RWPE1 (cell line): ENCODE measurements around the gene ZMYND8.
A peak's percentile ranks its signal among the peaks of the same experiment; 100 is the strongest.
"Not testable (repeated sequence)": the region's sequence is repeated elsewhere in the genome, so short reads cannot be mapped to it uniquely, and the experiment has no call there.

Experiments
- CTCF ChIA-PET: fragments of 350-600 bp; sonication (Branson Sonifier 250); formaldehyde crosslinking; extraction: SDS; loops from one replicate; lab custom pipeline; 2021; lab: Yijun Ruan, JAX
- POLR2A ChIA-PET: fragments of 400-600 bp; formaldehyde crosslinking; extraction: SDS; loops from one replicate; lab custom pipeline; 2020; ENCODE audit warnings: antibody characterized with exemption; ENCODE audit not compliant: low non-redundant PET; lab: Yijun Ruan, JAX
- DNase-seq: peaks from one replicate; pipeline ENCODE4 v3.0.0; 2012; ENCODE audit warnings: low spot score
- H3K27ac ChIP-seq: fragments of 450-650 bp; 2 replicates; pipeline ENCODE4 v1.5.1; 2017
- CTCF ChIP-seq: fragments of 450-650 bp; conservative IDR thresholded peaks from 2 replicates; pipeline ENCODE4 v1.5.1; 2017; ENCODE audit warnings: low read depth, mild to moderate bottlenecking

Gene ZMYND8

GRCh38 chr20:47356526-47357295, at the start of gene ZMYND8:
ZMYND8 (minus strand) TSS chr20:47356699; CDS start chr20:47356670, 29 bp downstream.
- peak within 1 kb of the TSS; percentile 100 for H3K27ac ChIP-seq
- TF ChIP-seq CTCF, result no peak
- ChIA-PET CTCF (interaction anchor here (0.6 to 4.1 kb wide), 6 partner anchors 23 to 97 kb away, joined by 3 to 39 read pairs (median 4); no protein-coding TSS in a partner anchor), POLR2A (interaction anchor here (0.6 to 6.7 kb wide), 3 partner anchors 36 to 147 kb away, joined by 3 to 54 read pairs (median 3); no protein-coding TSS in a partner anchor)
- DNase-seq, result peak; percentile 100

- CTCF ChIA-PET, result interaction anchor here (0.8 to 1.5 kb wide), 2 partner anchors 22 to 24 kb away, joined by 3 to 5 read pairs; no protein-coding TSS in a partner anchor
- POLR2A ChIA-PET, result interaction anchor here (0.6 kb wide), 1 partner anchor 8 kb away, joined by 6 read pairs; no protein-coding TSS in a partner anchor
- no peak overlapping the region for H3K27ac ChIP-seq
- no peak for TF ChIP-seq CTCF
- DNase-seq, result no peak
Observed at GRCh38 chr20:47405775-47406325, 49.4 kb upstream of the ZMYND8 start.

- ChIA-PET CTCF (interaction anchor here (1.0 kb wide), 1 partner anchor 17 kb away, joined by 4 read pairs; no protein-coding TSS in a partner anchor), POLR2A (no interaction called here)
- no peak overlapping the region for H3K27ac ChIP-seq
- DNase-seq, result peak; percentile 62
- TF ChIP-seq CTCF, result no peak
Observed at GRCh38 chr20:47400685-47401084, 44.2 kb upstream of the ZMYND8 start.

- CTCF ChIA-PET, result interaction anchor here (0.6 kb wide), 1 partner anchor 1821 kb away, joined by 3 read pairs; the partner anchor contains the start of gene DDX27
- DNase-seq, result no peak
- POLR2A ChIA-PET, result interaction anchor here (0.6 kb wide), 1 partner anchor 64 kb away, joined by 5 read pairs; no protein-coding TSS in a partner anchor
- TF ChIP-seq CTCF, result no peak
- H3K27ac ChIP-seq, result no peak overlapping the region
Observed at GRCh38 chr20:47397652-47398301, 41.3 kb upstream of the ZMYND8 start.

GRCh38 chr20:47396762-47397476, 40.4 kb upstream of the ZMYND8 start:
- no peak overlapping the region for H3K27ac ChIP-seq
- ChIA-PET CTCF (interaction anchor here (0.6 kb wide), 1 partner anchor 86 kb away, joined by 3 read pairs; no protein-coding TSS in a partner anchor), POLR2A (no interaction called here)
- TF ChIP-seq CTCF, result no peak
- no peak for DNase-seq

- H3K27ac ChIP-seq, POLR2A ChIA-PET, DNase-seq: not testable (repeated sequence)
- CTCF ChIA-PET, result interaction anchor here (0.6 to 2.2 kb wide), 2 partner anchors 10 to 16 kb away, joined by 3 to 9 read pairs; no protein-coding TSS in a partner anchor
Observed at GRCh38 chr20:47393796-47394514, 37.5 kb upstream of the ZMYND8 start.
